Common myeloid progenitor, CD34-positive (primary cell): ENCODE measurements around the gene IFT57.
A peak's percentile ranks its signal among the peaks of the same experiment; 100 is the strongest.

Experiments
- CTCF ChIA-PET: fragments of 350-600 bp; sonication (Branson Sonifier 250); formaldehyde crosslinking; loops from one replicate; lab custom pipeline; 2021; ENCODE audit warnings: antibody characterized with exemption; lab: Charles Lee
- POLR2A ChIA-PET: fragments of 350-600 bp; sonication (Branson Sonifier 250); formaldehyde crosslinking; loops from one replicate; lab custom pipeline; 2021; ENCODE audit warnings: antibody characterized with exemption; lab: Charles Lee
- DNase-seq, 3 donors: peaks; one replicate each; pipeline versions ENCODE4 v3.0.0 to v3.0.0-alpha.2; 2013
- H3K27ac ChIP-seq, 2 experiments: 1 replicate in 1 of 2; 2 replicates in 1 of 2; pipeline ENCODE4 v1.7.0; 2013; ENCODE audit warnings: inconsistent platforms in 2 of 2, low read length in 2 of 2, mild to moderate bottlenecking in 2 of 2, low read depth in 1 of 2, moderate library complexity in 1 of 2; ENCODE audit not compliant: severe bottlenecking in 2 of 2, insufficient read depth in 1 of 2, poor library complexity in 1 of 2
- H3K27me3 ChIP-seq, 5 experiments: replicated peaks in 2 of 5; 1 replicate in 3 of 5; 2 replicates in 2 of 5; pipeline versions ENCODE4 v1.6.1 to v1.7.0; 2013; ENCODE audit warnings: low read length in 4 of 5, mild to moderate bottlenecking in 2 of 5, moderate library complexity in 2 of 5, inconsistent platforms in 1 of 5; ENCODE audit not compliant: insufficient read depth in 5 of 5, control insufficient read depth in 4 of 5
- H3K36me3 ChIP-seq, 4 experiments: 1 replicate in 2 of 4; 2 replicates in 2 of 4; pipeline versions ENCODE4 v1.6.1 to v1.7.0; 2013; ENCODE audit warnings: low read length in 3 of 4, control low read depth in 1 of 4, mild to moderate bottlenecking in 1 of 4; ENCODE audit not compliant: control insufficient read depth in 4 of 4, insufficient read depth in 4 of 4
- H3K4me1 ChIP-seq, 4 experiments: 1 replicate in 3 of 4; 2 replicates in 1 of 4; pipeline versions ENCODE4 v1.6.1 to v1.7.1; 2013; ENCODE audit warnings: low read length in 3 of 4, mild to moderate bottlenecking in 3 of 4, control low read depth in 1 of 4, inconsistent platforms in 1 of 4, moderate library complexity in 1 of 4; ENCODE audit not compliant: control insufficient read depth in 4 of 4, insufficient read depth in 4 of 4; ENCODE audit errors: control extremely low read depth in 1 of 4
- H3K4me3 ChIP-seq, 7 experiments: 1 replicate in 4 of 7; 2 replicates in 3 of 7; pipeline versions ENCODE4 v1.5.1 to v1.7.0; 2013; ENCODE audit warnings: mild to moderate bottlenecking in 7 of 7, low read length in 6 of 7, moderate library complexity in 6 of 7, inconsistent platforms in 2 of 7, low read depth in 2 of 7, control low read depth in 1 of 7; ENCODE audit not compliant: insufficient read depth in 4 of 7, control insufficient read depth in 1 of 7; ENCODE audit errors: extremely low read depth in 1 of 7
- H3K9me3 ChIP-seq, 5 experiments: 1 replicate in 4 of 5; 2 replicates in 1 of 5; pipeline versions ENCODE4 v1.6.1 to v1.7.1; 2013; ENCODE audit warnings: low read length in 4 of 5, mild to moderate bottlenecking in 2 of 5, inconsistent platforms in 1 of 5, low read depth in 1 of 5, moderate library complexity in 1 of 5; ENCODE audit not compliant: control insufficient read depth in 4 of 5, insufficient read depth in 2 of 5; ENCODE audit errors: control extremely low read depth in 1 of 5
- WGBS: methylation state at CpG from one replicate; pipeline ENCODE4 v1.1.5; 2013; ENCODE audit not compliant: insufficient coverage; 5-methylcytosine and 5-hydroxymethylcytosine counted together

Gene IFT57

GRCh38 chr3:108150200-108150599 lies 72.0 kb downstream of the IFT57 start:
- H3K36me3 ChIP-seq, result no peaks in the 10 kb centered on the region
- CTCF ChIA-PET, result interaction anchor here (0.7 kb wide), 1 partner anchor 13 kb away, joined by 3 read pairs; no protein-coding TSS in a partner anchor
- POLR2A ChIA-PET, result no interaction called here
- no peak overlapping the region for H3K27ac ChIP-seq
- H3K4me3 ChIP-seq, result no peak overlapping the region
- DNase-seq, result peak in 1 of 3 donors; percentile 23
- no peaks in the 10 kb centered on the region for H3K27me3 ChIP-seq
- no peaks in the 10 kb centered on the region for H3K4me1 ChIP-seq
- peaks cover 0 to 12% (median 3%) of the 10 kb centered on the region in 5 experiments for H3K9me3 ChIP-seq
- WGBS, result 93% methylated on average over 7 of the region's 10 CpGs

- no peak for DNase-seq
- WGBS, result no CpG with 5 or more reads among the region's 5 CpGs
- H3K27ac ChIP-seq, result no peak overlapping the region
- CTCF ChIA-PET, result interaction anchor here (1.6 kb wide), 1 partner anchor 8 kb away, joined by 3 read pairs; no protein-coding TSS in a partner anchor
- no peaks in the 10 kb centered on the region for H3K27me3 ChIP-seq
- no peak overlapping the region for H3K4me3 ChIP-seq
- peaks cover 0 to 12% (median 0%) of the 10 kb centered on the region in 5 experiments for H3K9me3 ChIP-seq
- no peaks in the 10 kb centered on the region for H3K4me1 ChIP-seq
- H3K36me3 ChIP-seq, result no peaks in the 10 kb centered on the region
- POLR2A ChIA-PET, result no interaction called here
These were observed 76.1 kb downstream of the IFT57 start for GRCh38 chr3:108146139-108146538.

GRCh38 chr3:108145578-108145977 lies 76.6 kb downstream of the IFT57 start:
- CTCF ChIA-PET, result interaction anchor here (0.7 to 1.2 kb wide), 2 partner anchors 10 to 31 kb away, joined by 3 to 4 read pairs; no protein-coding TSS in a partner anchor
- Histone ChIP-seq H3K27me3 (no peaks in the 10 kb centered on the region), H3K4me3 (no peak overlapping the region), H3K9me3 (peaks cover 0 to 12% (median 0%) of the 10 kb centered on the region in 5 experiments), H3K27ac (no peak overlapping the region), H3K4me1 (no peaks in the 10 kb centered on the region), H3K36me3 (no peaks in the 10 kb centered on the region)
- no peak for DNase-seq
- POLR2A ChIA-PET, result no interaction called here
- no CpG with 5 or more reads among the region's 1 CpG for WGBS

GRCh38 chr3:108137460-108137814 lies 84.8 kb downstream of the IFT57 start:
- no peak overlapping the region for H3K4me3 ChIP-seq
- H3K36me3 ChIP-seq, result peaks cover 0 to 13% (median 0%) of the 10 kb centered on the region in 4 experiments
- no peaks in the 10 kb centered on the region for H3K9me3 ChIP-seq
- H3K4me1 ChIP-seq, result peaks cover 5 to 23% (median 16%) of the 10 kb centered on the region in 4 experiments
- WGBS, result 100% methylated on average over 3 of the region's 5 CpGs
- H3K27me3 ChIP-seq, result no peaks in the 10 kb centered on the region
- H3K27ac ChIP-seq, result no peak overlapping the region
- ChIA-PET POLR2A (interaction anchor here (1.6 kb wide), 1 partner anchor 12 kb away, joined by 4 read pairs; no protein-coding TSS in a partner anchor), CTCF (interaction anchor here (0.8 to 3.6 kb wide), 2 partner anchors 16 to 341 kb away, joined by 3 to 11 read pairs; no protein-coding TSS in a partner anchor)
- DNase-seq, result no peak

DNA sequence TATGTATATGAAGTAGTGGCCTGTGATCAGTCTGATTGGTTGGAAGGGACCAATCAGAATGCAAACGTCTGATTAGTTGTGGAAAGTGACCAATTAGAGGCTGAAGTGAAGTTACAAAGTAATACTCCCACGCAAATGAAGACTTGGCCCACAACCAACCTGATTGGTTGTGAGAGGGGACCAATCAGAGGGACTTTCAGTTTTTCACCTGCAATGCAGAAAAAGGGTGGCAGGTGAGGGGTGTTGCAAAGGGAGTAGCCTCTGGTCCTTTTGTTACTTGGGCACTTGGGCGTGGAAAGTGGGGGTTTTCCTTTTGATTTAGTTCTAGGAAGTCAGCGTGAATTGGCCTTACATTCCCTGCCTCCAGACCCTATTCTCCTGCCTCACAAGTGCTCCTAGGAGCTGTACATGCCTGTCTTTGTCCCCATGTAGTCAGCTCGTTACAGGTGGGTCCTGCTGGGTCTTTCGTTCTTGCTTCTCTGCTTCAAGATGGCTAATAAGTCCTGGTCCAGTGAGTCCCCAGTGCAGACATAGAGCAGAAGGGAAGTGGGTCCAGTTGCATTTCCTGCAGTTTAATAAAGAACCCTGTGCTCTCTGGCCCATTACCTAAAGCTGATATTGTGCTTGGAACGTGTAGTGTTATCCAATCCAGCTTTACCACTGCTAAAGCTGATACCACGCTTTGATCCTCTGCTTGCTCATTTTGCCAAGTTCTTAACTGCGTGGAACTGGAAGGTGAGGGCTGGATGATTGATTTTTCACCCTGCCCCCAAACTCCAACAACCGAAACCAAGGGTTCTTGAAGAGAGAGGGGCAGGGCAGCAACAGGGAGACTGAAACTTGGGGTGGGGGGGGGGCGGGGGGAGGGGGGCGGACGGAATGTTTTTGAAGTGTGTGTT lies 85.4 kb downstream of the IFT57 start:
- no peaks in the 10 kb centered on the region for H3K9me3 ChIP-seq
- no peak overlapping the region for H3K4me3 ChIP-seq
- CTCF ChIA-PET, result interaction anchor here (0.8 to 3.6 kb wide), 4 partner anchors 8 to 342 kb away, joined by 3 to 11 read pairs (median 4); no protein-coding TSS in a partner anchor
- 96% methylated on average over 8 of the region's 13 CpGs for WGBS
- no peaks in the 10 kb centered on the region for H3K27me3 ChIP-seq
- H3K4me1 ChIP-seq, result peaks cover 12 to 29% (median 20%) of the 10 kb centered on the region in 4 experiments
- H3K27ac ChIP-seq, result no peak overlapping the region
- POLR2A ChIA-PET, result interaction anchor here (1.6 kb wide), 1 partner anchor 11 kb away, joined by 4 read pairs; no protein-coding TSS in a partner anchor
- peaks cover 0 to 13% (median 0%) of the 10 kb centered on the region in 4 experiments for H3K36me3 ChIP-seq
- DNase-seq, result no peak

- Histone ChIP-seq H3K27ac (no peak overlapping the region), H3K4me1 (peaks cover 19 to 43% (median 28%) of the 10 kb centered on the region in 4 experiments), H3K27me3 (no peaks in the 10 kb centered on the region), H3K9me3 (no peaks in the 10 kb centered on the region), H3K4me3 (peak overlapping the region in 1 of 7 experiments; percentile 29), H3K36me3 (peaks cover 0 to 13% (median 0%) of the 10 kb centered on the region in 4 experiments)
- ChIA-PET POLR2A (interaction anchor here (1.0 kb wide), 1 partner anchor 9 kb away, joined by 3 read pairs; no protein-coding TSS in a partner anchor), CTCF (interaction anchor here (0.7 to 2.0 kb wide), 2 partner anchors 11 to 23 kb away, joined by 3 to 4 read pairs; no protein-coding TSS in a partner anchor)
- DNase-seq, result peak in 1 of 3 donors; percentile 39
- no CpG with 5 or more reads among the region's 1 CpG for WGBS
These were observed 87.7 kb downstream of the IFT57 start for GRCh38 chr3:108134555-108134880.
